HL-60/S4 treated with retinoic acid at 250 ng/mL for 4 days and 3 days (cell line): ENCODE results near the gene KEL.

Source experiments
- in situ Hi-C: fragments of 300-500 bp; cut with MboI; formaldehyde crosslinking; loops from 2 replicates; pipeline ENCODE4 v1.7.0; 2022; ENCODE audit warnings: low sequenced_read_pairs

The KEL gene

GRCh38 chr7:142963993-142964392 lies 1.8 kb upstream of the KEL start:
- in situ Hi-C loops = no loop called here

- in situ Hi-C loops = no loop called here
These were observed 828 bp upstream of the KEL start for GRCh38 chr7:142962991-142963390.

GRCh38 chr7:142961595-142961972 lies 579 bp downstream of the KEL start:
- in situ Hi-C loops = no loop called here

- in situ Hi-C loops = no loop called here
These were observed 1.1 kb downstream of the KEL start for GRCh38 chr7:142960955-142961512.

GRCh38 chr7:142959202-142959601 lies 3.0 kb downstream of the KEL start:
- in situ Hi-C loops = no loop called here

GRCh38 chr7:142957723-142958122 lies 4.4 kb downstream of the KEL start:
- in situ Hi-C loops = no loop called here

- in situ Hi-C loops = no loop called here
These were observed 5.1 kb downstream of the KEL start for GRCh38 chr7:142956951-142957623.

- in situ Hi-C loops = no loop called here
These were observed 7.4 kb downstream of the KEL start for GRCh38 chr7:142954680-142955268.

- in situ Hi-C loops = no loop called here
These were observed 11.9 kb downstream of the KEL start for GRCh38 chr7:142950235-142950634.

GRCh38 chr7:142948603-142949002 lies 13.6 kb downstream of the KEL start:
- in situ Hi-C loops = no loop called here

- in situ Hi-C loops = no loop called here
These were observed 17.2 kb downstream of the KEL start for GRCh38 chr7:142945001-142945400.

- in situ Hi-C loops = no loop called here
These were observed 18.4 kb downstream of the KEL start for GRCh38 chr7:142943706-142944268.

- in situ Hi-C loops = no loop called here
These were observed 19.4 kb downstream of the KEL start for GRCh38 chr7:142942746-142943145.

GRCh38 chr7:142941541-142941940 lies 20.6 kb downstream of the KEL start:
- in situ Hi-C loops = no loop called here

GRCh38 chr7:142940966-142941535 lies 21.1 kb downstream of the KEL start:
- in situ Hi-C loops = no loop called here

GRCh38 chr7:142939226-142939910 lies 22.8 kb downstream of the KEL start, which contains the start of gene LLCFC1:
Gene LLCFC1 (plus strand): TSS chr7:142939484. CDS start chr7:142939622, 138 bp downstream.
- in situ Hi-C loops = no loop called here

GRCh38 chr7:142938611-142939010 lies 23.6 kb downstream of the KEL start:
- in situ Hi-C loops = no loop called here

- in situ Hi-C loops = no loop called here
These were observed 26.1 kb downstream of the KEL start for GRCh38 chr7:142935941-142936565.

GRCh38 chr7:142934056-142934455 lies 28.1 kb downstream of the KEL start:
- in situ Hi-C loops = no loop called here

GRCh38 chr7:142933624-142934023 lies 28.5 kb downstream of the KEL start, which contains the start of gene TRPV5:
Gene TRPV5 (minus strand): TSS chr7:142933746. CDS start chr7:142933459, 287 bp downstream.
- in situ Hi-C loops = no loop called here

GRCh38 chr7:142933092-142933475 lies 29.1 kb downstream of the KEL start:
- in situ Hi-C loops = no loop called here
